GM19043 (cell line): Measurements from ENCODE around the gene NECAB3.

Source experiments
- ATAC-seq: cut with Tn5 transposase; IDR thresholded peaks from one replicate; pipeline ENCODE4 v1.9.1; 2021; ENCODE audit warnings: low read depth; ENCODE audit not compliant: unreplicated experiment

NECAB3 gene

DNA sequence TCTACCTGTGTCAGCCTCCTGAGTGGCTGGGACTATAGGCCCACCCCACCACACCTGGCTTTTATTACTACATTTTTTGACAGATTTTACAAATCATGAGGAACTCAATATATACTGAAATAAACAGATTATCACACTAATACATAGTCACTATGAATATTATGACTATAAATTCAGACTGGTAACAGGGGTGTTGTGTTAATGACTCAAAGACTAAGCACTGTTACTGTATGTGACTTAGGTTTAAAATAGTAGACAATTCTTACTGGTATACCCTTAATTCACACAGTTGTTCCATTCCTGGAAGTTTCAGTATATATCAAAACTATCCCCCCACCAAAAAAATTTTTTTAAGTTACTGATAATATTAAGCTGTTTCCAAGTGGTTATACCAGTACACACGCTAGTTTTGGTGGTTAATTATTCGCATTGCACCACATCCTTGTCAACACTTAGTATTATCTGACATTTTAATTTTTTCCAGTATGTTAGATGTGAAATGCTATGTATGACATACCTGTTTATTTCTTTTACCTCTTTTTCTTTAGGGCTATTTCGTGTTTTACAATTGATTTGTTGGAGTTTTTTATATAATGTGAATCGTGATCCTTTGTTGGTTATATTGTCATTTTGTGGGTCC lies 46.5 kb downstream of the NECAB3 start:
- no peak for ATAC-seq

DNA sequence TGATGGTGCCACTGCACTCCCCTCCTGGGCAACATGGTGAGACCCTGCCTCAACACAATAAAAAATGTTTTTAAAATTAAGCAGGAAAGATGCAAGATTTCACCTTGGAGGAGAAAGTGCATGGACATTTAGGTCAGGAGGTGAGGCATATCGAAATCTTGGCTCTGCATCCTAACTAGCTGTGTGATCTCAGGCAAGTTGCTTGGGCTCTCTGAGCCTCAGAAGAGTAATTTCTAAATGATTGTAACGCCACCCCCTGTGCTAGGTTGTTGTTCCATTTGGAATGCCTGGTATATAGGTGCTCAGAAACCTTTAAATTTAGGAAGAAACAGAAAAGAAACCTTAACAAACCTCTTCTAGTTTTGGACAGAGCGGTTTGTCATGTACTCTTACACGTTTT lies 48.0 kb downstream of the NECAB3 start:
- ATAC-seq: no peak

DNA sequence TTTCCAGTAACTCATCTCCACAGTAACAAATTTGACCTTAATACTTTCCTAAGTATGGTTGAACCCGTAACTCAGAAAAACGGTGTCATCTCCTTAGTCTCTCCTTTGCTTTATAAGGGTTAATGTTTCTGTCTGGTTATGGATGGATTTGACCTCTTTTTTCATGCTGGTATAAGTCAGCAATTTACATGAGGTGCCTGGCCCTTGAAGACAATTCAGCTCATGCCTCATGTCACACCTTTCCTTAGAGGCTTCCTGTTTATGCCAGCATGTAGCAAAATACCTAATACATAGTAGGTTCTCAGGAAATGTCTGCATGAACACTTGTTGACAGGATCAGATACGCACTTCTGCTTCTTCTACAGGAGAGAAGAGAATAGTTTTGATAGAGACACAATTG lies 49.8 kb downstream of the NECAB3 start:
- no peak for ATAC-seq

GRCh38 chr20:33622705-33623365 lies 51.4 kb downstream of the NECAB3 start:
- no peak for ATAC-seq

DNA sequence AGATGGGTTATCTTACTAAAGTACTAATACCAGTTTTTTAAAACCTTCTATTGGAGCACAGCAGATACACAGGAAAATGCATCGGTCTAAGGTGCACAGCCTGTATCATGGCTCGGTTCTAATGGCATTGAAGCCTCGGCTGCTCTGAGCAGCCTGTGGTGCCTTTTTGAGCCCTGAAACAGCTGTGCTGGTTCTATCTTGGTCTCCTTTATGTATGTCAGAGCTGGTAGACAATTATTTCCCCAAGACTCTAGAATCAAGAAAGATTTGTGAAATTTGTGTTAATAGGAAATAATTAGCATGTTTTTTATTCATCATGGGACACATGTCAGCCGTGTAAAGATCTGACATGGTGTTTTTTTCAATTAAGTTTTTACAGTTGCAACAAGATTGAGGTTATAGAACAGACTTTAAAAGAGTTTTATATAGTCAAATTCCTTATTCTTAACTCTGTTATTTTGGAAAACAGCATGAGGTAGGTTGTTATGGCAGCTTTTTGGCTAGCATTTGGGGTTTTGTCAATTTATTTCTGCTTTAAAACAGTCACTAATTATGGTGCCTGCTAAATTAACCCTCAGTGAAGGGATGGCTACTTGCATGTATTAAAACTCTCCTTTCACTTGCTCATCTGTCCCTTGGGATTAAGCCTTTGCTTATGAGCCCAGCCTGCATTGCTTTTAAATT lies 52.4 kb downstream of the NECAB3 start:
- ATAC-seq: no peak

GRCh38 chr20:33612001-33612400 lies 62.2 kb downstream of the NECAB3 start:
- ATAC-seq: no peak

GRCh38 chr20:33611106-33611505 lies 63.1 kb downstream of the NECAB3 start:
- no peak for ATAC-seq

DNA sequence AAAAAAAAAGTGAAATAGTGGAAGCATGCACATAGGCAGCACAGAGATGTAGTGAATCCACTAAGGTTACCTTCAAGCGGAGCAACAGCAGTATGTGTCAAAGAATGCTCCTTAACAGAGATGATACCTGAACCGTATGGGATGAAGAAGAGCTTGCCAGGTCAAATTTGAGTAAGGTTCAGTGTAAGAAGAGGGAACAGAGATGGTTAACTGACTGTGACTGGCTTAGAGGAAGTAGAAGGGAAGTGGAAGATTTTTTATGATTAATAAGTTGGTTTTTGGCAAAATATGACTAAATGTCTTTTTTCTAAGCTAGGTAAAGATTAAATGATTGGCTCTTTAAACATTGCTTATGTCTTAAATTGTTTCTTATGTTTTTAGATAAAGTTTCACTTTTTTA lies 64.7 kb downstream of the NECAB3 start:
- no peak for ATAC-seq
